H1 (cell line): Measurements from ENCODE around the gene ZNF513. TPM values are rescaled to one million over a fixed set of nuclear protein-coding genes. Genes with fewer than 3 reads are reported as not detected.

Experiments
- BRCA1 ChIP-seq: IDR thresholded peaks from 2 replicates; pipeline ENCODE4 v1.6.1; 2012; ENCODE audit warnings: low read depth, low read length, improper control_type of control experiment
- KDM1A ChIP-seq: fragments of 200-600, 300-600 bp; sonication (generic); IDR thresholded peaks from 2 replicates; pipeline ENCODE4 v1.7.1; 2016; ENCODE audit warnings: mild to moderate bottlenecking, low read length, borderline replicate concordance
- polyA plus RNA-seq, 7 experiments: library from polyadenylated mRNA; depleted of rRNA in 3 of 7; stranded (reverse) in 5 of 7; unstranded in 2 of 7; fragments of >200 nt in 5 of 7; fragments of 200-250 nt in 2 of 7; gene quantifications; 1 replicate in 5 of 7; 2 replicates in 1 of 7; 4 replicates in 1 of 7; pipeline versions ENCODE4 v1.2.1 to v1.2.3, GENCODE V29; 2011 to 2013; ENCODE audit warnings: missing spikeins in 2 of 7, mixed read lengths in 2 of 7
- total RNA-seq: library from RNA; stranded (reverse); fragmentation: NEBNext Ultra II Directional; extraction: Animal tissue kit (Norgen Biotek cat#: 25700); gene quantifications from 2 replicates; pipeline ENCODE4 v1.2.1, GENCODE V29; 2021
- TF ChIP-seq, protein P1 (sequence below): IDR thresholded peaks from 2 replicates; pipeline ENCODE4 v1.6.1; 2012; ENCODE audit warnings: inconsistent platforms

ZNF513 gene
- total and polyA plus RNA-seq, 2 of the 8 experiments (the other 6 are each of a cell fraction or from before 2014, with no cell fraction given): 17.3 to 29.5 TPM

- TF ChIP-seq, protein P1, sequence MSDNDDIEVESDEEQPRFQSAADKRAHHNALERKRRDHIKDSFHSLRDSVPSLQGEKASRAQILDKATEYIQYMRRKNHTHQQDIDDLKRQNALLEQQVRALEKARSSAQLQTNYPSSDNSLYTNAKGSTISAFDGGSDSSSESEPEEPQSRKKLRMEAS: no peak
- TF ChIP-seq BRCA1 (no peak), KDM1A (no peak)
Observed at GRCh38 chr2:27372937-27373336, 7.6 kb downstream of the ZNF513 start (continued).
